ENCODE measurements around the gene TNNI3. TPM values are rescaled to one million over a fixed set of nuclear protein-coding genes. Genes with fewer than 3 reads are reported as not detected.

Gene TNNI3
- total and polyA plus RNA-seq, 2 of the 4 experiments (the other 2 are of a cell fraction) = not detected

DNA sequence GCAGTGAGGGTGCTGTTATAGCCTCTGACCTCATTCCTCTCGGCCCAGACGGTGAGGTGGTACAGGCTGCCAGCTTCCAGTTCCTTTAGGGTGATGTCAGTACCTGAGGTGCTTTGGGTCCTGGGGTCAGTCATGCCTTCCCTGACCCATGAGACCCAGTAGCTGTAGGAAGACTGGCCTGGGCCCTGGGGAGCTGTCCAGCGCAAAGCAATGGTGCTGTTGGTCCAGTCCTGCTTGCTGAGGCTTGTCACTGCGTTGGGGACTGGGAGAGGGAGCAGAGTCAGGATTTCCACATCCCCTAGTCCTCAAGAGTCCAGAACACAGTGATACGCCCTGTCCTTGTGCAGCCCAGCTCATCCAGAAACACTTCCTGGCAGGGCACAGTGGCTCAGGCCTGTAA lies 41.1 kb upstream of the TNNI3 start:
- intact Hi-C loops (cut with micrococcal nuclease) (no loop called here), dilution Hi-C loops (cut with HindIII; ENCODE audit: low sequenced_read_pairs, unreplicated experiment) (no loop called here), in situ Hi-C loops (cut with MboI; ENCODE audit: low sequenced_read_pairs) (no loop called here)
- no peaks in the 10 kb centered on the region for H3K36me3 ChIP-seq (ENCODE audit: control insufficient read depth, insufficient read depth, low read length)
- H3K14ac ChIP-seq (replicated peaks; ENCODE audit: low read depth, low read length) = no peak overlapping the region
- no TSS peak for BruUV-seq (replicated peaks)
- no peak overlapping the region for H3K4ac ChIP-seq (ENCODE audit: low read depth, low read length)
- TF ChIP-seq RCOR1 (IDR thresholded peaks at IDR 0.05; ENCODE audit: insufficient replicate concordance, low read length) (no peak), POLR2A (IDR thresholded peaks at IDR 0.05; ENCODE audit: low read depth, low read length) (no peak), MAFK (IDR thresholded peaks at IDR 0.05; ENCODE audit: low read depth, low read length) (no peak), CEBPB (IDR thresholded peaks at IDR 0.05; ENCODE audit: low read depth, low read length) (no peak), FOS (IDR thresholded peaks at IDR 0.05; ENCODE audit: low read depth, low read length) (no peak), RFX5 (IDR thresholded peaks at IDR 0.05; ENCODE audit: low read depth, low read length) (no peak), SMC3 (IDR thresholded peaks at IDR 0.05; ENCODE audit: low read depth, low read length) (no peak), NFE2L2 (IDR thresholded peaks at IDR 0.05; ENCODE audit: low read depth, low read length) (no peak), CHD1 (IDR thresholded peaks at IDR 0.05; ENCODE audit: low read depth, low read length) (no peak), RAD21 (IDR thresholded peaks at IDR 0.05; ENCODE audit: low read length) (no peak), MXI1 (IDR thresholded peaks at IDR 0.05; ENCODE audit: borderline replicate concordance, low read depth, low read length) (no peak), BHLHE40 (IDR thresholded peaks at IDR 0.05; ENCODE audit: low read depth, low read length) (no peak), MAZ (IDR thresholded peaks at IDR 0.05; ENCODE audit: borderline replicate concordance, low read depth, low read length) (no peak)
- TF ChIP-seq, protein P1, sequence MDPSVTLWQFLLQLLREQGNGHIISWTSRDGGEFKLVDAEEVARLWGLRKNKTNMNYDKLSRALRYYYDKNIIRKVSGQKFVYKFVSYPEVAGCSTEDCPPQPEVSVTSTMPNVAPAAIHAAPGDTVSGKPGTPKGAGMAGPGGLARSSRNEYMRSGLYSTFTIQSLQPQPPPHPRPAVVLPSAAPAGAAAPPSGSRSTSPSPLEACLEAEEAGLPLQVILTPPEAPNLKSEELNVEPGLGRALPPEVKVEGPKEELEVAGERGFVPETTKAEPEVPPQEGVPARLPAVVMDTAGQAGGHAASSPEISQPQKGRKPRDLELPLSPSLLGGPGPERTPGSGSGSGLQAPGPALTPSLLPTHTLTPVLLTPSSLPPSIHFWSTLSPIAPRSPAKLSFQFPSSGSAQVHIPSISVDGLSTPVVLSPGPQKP (IDR thresholded peaks at IDR 0.05; ENCODE audit: borderline replicate concordance, low read depth, low read length) = no peak
- TF ChIP-seq, protein P2, sequence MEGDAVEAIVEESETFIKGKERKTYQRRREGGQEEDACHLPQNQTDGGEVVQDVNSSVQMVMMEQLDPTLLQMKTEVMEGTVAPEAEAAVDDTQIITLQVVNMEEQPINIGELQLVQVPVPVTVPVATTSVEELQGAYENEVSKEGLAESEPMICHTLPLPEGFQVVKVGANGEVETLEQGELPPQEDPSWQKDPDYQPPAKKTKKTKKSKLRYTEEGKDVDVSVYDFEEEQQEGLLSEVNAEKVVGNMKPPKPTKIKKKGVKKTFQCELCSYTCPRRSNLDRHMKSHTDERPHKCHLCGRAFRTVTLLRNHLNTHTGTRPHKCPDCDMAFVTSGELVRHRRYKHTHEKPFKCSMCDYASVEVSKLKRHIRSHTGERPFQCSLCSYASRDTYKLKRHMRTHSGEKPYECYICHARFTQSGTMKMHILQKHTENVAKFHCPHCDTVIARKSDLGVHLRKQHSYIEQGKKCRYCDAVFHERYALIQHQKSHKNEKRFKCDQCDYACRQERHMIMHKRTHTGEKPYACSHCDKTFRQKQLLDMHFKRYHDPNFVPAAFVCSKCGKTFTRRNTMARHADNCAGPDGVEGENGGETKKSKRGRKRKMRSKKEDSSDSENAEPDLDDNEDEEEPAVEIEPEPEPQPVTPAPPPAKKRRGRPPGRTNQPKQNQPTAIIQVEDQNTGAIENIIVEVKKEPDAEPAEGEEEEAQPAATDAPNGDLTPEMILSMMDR (conservative IDR thresholded peaks at IDR 0.05; ENCODE audit: low read depth, low read length) = no peak
- TF ChIP-seq, protein P3, sequence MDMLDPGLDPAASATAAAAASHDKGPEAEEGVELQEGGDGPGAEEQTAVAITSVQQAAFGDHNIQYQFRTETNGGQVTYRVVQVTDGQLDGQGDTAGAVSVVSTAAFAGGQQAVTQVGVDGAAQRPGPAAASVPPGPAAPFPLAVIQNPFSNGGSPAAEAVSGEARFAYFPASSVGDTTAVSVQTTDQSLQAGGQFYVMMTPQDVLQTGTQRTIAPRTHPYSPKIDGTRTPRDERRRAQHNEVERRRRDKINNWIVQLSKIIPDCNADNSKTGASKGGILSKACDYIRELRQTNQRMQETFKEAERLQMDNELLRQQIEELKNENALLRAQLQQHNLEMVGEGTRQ (IDR thresholded peaks at IDR 0.05; ENCODE audit: low read depth, low read length) = no peak
- H3K4me1 ChIP-seq (ENCODE audit: control insufficient read depth, insufficient read depth, low read length) = no peaks in the 10 kb centered on the region
- H3K18ac ChIP-seq (ENCODE audit: low read depth, low read length) = no peak overlapping the region
- no peaks in the 10 kb centered on the region for H3K79me1 ChIP-seq (ENCODE audit: low read depth in 1 of 2, low read length in 2 of 2)
- ATAC-seq (ENCODE audit: low read depth) (peak; percentile 53; the same call in 1 of the 2 replicates), DNase-seq (no peak)
- H2AK9ac ChIP-seq (replicated peaks; ENCODE audit: low read depth, low read length, poor library complexity) = no peak overlapping the region
- no peak overlapping the region for H3K4me2 ChIP-seq (ENCODE audit: low read depth, low read length)
- no peak overlapping the region for H2BK5ac ChIP-seq (ENCODE audit: low read depth, low read length, poor library complexity, severe bottlenecking)
- ChIA-PET POLR2A (ENCODE audit: unreplicated experiment) (no interaction called here), CTCF (no interaction called here)
- no peak overlapping the region for H3K23ac ChIP-seq (ENCODE audit: low read depth, low read length)
- no peaks in the 10 kb centered on the region for H4K20me1 ChIP-seq (ENCODE audit: insufficient read depth, low read length)
- no peaks in the 10 kb centered on the region; the same call in 1 of the 2 replicates for H3K9me1 ChIP-seq (ENCODE audit: insufficient read depth, low read length)
- H2AFZ ChIP-seq (replicated peaks; ENCODE audit: low read length, poor library complexity) = no peak overlapping the region
- H3K56ac ChIP-seq (ENCODE audit: extremely low read depth, insufficient read depth, low read length) = no peak overlapping the region
- H3K27ac ChIP-seq (ENCODE audit: insufficient read depth, low read length) = no peak overlapping the region
- no peak overlapping the region for H4K8ac ChIP-seq (ENCODE audit: low read depth in 2 of 2, low read length in 2 of 2)
- no peak overlapping the region for H3K4me3 ChIP-seq (ENCODE audit: insufficient read depth, low read depth, low read length)
- no peak overlapping the region for H4K91ac ChIP-seq (ENCODE audit: insufficient read depth, low read depth, low read length)
- H2BK15ac ChIP-seq (ENCODE audit: low read depth, low read length) = no peak overlapping the region
- no peak overlapping the region for H3K9ac ChIP-seq (ENCODE audit: low read depth, low read length)
- no peak overlapping the region for H4K5ac ChIP-seq (ENCODE audit: low read depth, low read length)
- H2BK120ac ChIP-seq (ENCODE audit: low read depth, low read length) = no peak overlapping the region
- H3K27me3 ChIP-seq (ENCODE audit: control insufficient read depth, insufficient read depth, low read length) = peaks cover 2% of the 10 kb centered on the region
- no peaks in the 10 kb centered on the region for H3K9me3 ChIP-seq (ENCODE audit: control insufficient read depth, insufficient read depth, low read length)
- H2BK20ac ChIP-seq (ENCODE audit: low read depth, low read length) = no peak overlapping the region
- 80% methylated on average over 1 of the region's 5 CpGs; no CpG with 5 or more reads in 1 of the 2 experiments for WGBS, 2 experiments (ENCODE audit: extremely low coverage in 2 of 2, insufficient read length in 1 of 2)
- H2AK5ac ChIP-seq (ENCODE audit: low read depth, low read length) = no peak overlapping the region
